HUES6 (cell line): Measurements from ENCODE around the gene JAZF1.
"Not testable (repeated sequence)": the region's sequence is repeated elsewhere in the genome, so short reads cannot be mapped to it uniquely, and the experiment has no call there.

ENCODE experiments used
- H3K27ac ChIP-seq: 2 replicates; pipeline ENCODE4 v1.7.0; 2013; ENCODE audit warnings: low read depth, mild to moderate bottlenecking, low read length, inconsistent platforms
- H3K27me3 ChIP-seq: 2 replicates; pipeline ENCODE4 v1.6.1; 2013; ENCODE audit warnings: low read length; ENCODE audit not compliant: control insufficient read depth, insufficient read depth
- H3K36me3 ChIP-seq: 2 replicates; pipeline ENCODE4 v1.6.1; 2013; ENCODE audit warnings: low read length; ENCODE audit not compliant: control insufficient read depth, insufficient read depth
- H3K4me1 ChIP-seq: 2 replicates; pipeline ENCODE4 v1.6.1; 2013; ENCODE audit warnings: low read length; ENCODE audit not compliant: control insufficient read depth, insufficient read depth
- H3K4me3 ChIP-seq: 2 replicates; pipeline ENCODE4 v1.5.1; 2013; ENCODE audit warnings: low read depth, low read length
- H3K9ac ChIP-seq: one replicate; pipeline ENCODE4 v1.6.1; 2013; ENCODE audit warnings: mild to moderate bottlenecking, low read length
- H3K9me3 ChIP-seq: 2 replicates; pipeline ENCODE4 v1.6.1; 2013; ENCODE audit warnings: low read depth, low read length; ENCODE audit not compliant: control insufficient read depth, insufficient read depth

JAZF1 gene

DNA sequence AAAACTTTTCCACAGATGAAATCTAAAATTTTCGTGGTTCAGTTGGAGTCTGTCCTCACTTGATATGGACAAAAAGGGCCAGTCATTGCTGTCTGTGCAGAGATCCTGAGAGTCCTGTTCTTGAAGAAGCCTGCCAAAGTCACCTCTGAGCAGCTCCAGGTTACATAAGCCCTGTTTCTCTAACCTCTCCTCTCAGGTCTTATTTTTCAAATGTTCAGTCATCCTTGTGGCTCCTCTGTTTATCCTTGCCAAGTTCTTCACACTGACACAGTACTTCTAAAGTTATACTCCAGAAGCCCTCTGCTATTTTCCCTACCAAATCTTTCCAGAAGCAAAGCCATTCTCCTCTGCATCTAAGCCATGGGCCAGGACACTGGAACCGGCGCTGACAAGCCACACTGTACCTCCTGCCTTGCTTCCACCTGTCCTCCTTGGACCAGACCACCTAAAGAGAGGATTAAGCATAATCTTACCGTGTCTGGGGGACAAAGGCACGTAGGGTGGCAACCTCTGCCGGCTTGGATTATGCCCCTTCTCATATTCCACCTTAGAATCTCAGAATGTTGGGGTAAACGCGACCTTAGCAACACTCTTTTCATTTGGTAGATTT is 161.6 kb downstream of the JAZF1 start:
- H3K27me3 ChIP-seq: no peaks in the 10 kb centered on the region
- peaks cover 17% of the 10 kb centered on the region for H3K9me3 ChIP-seq
- no peak overlapping the region for H3K27ac ChIP-seq
- peaks cover 3% of the 10 kb centered on the region; the same call in 1 of the 2 replicates for H3K36me3 ChIP-seq
- H3K4me3 ChIP-seq: no peak overlapping the region
- H3K9ac ChIP-seq: no peak overlapping the region
- peaks cover 5% of the 10 kb centered on the region for H3K4me1 ChIP-seq

DNA sequence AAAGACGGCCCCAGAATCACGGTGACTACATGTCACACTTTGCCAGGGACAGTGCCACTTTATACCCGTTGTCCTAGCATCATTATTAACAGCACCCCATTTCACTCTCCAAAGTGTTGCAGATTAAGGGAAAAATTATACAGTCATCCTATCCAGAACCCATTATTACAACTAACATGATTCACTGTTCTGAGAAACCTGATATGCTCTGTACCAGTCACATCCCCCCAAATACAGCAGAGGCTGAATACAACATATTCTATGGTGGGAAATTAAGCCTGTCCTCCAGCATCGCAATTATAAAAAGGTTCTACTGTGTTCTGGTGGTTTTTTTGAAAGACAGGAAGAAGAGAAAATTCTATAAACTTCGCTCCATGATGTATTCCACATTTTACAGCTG is 162.1 kb downstream of the JAZF1 start:
- Histone ChIP-seq H3K36me3 (peaks cover 3% of the 10 kb centered on the region; the same call in 1 of the 2 replicates), H3K4me3 (no peak overlapping the region), H3K9me3 (peaks cover 17% of the 10 kb centered on the region), H3K4me1 (peaks cover 5% of the 10 kb centered on the region), H3K9ac (no peak overlapping the region), H3K27ac (no peak overlapping the region), H3K27me3 (no peaks in the 10 kb centered on the region)

DNA sequence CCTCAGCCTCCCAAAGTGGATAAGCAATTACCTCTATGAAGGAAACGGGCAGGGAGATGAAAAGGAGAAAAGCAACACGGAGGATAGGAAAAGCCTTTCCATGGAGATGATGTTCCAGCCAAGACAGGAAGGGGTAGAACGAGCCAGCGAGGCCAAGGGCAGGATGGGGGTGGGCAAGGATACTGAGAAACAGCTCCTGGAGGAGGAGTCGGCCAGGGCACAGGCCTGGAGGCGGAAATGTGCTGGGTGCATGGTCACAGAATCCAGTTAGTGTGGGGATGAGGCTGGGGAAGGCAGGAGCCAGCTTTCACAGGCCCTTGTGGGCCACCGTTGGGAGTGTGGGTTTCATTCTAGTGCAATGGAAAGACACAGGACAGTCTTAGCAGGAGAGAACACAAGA is 162.6 kb downstream of the JAZF1 start:
- H3K36me3 ChIP-seq: peaks cover 3% of the 10 kb centered on the region; the same call in 1 of the 2 replicates
- no peak overlapping the region for H3K9ac ChIP-seq
- H3K4me1 ChIP-seq: peaks cover 5% of the 10 kb centered on the region
- H3K27ac ChIP-seq: no peak overlapping the region
- no peak overlapping the region for H3K4me3 ChIP-seq
- peaks cover 17% of the 10 kb centered on the region for H3K9me3 ChIP-seq
- H3K27me3 ChIP-seq: no peaks in the 10 kb centered on the region

DNA sequence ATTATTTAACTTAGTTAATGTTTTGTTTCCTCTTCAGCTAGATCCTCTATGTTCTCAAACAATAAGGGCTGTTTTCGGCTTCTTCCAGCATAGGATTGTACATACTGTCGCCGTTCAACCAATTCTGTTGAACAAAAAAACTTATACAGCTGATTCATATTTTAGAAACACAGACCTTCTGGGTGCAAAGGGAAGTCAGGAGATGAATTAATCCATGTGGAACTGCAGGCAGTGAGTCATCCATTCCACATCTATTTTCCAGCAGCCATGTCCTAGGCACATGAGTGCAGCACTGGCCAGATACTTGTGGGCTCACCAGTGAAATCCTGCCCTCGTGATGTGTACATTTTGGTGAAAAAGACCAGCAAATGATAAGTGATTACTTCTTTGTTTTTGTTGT is 163.2 kb downstream of the JAZF1 start:
- no peak overlapping the region for H3K9ac ChIP-seq
- peaks cover 17% of the 10 kb centered on the region for H3K9me3 ChIP-seq
- no peak overlapping the region for H3K4me3 ChIP-seq
- H3K27me3 ChIP-seq: no peaks in the 10 kb centered on the region
- H3K4me1 ChIP-seq: peaks cover 5% of the 10 kb centered on the region
- no peak overlapping the region for H3K27ac ChIP-seq
- peaks cover 3% of the 10 kb centered on the region; the same call in 1 of the 2 replicates for H3K36me3 ChIP-seq

DNA sequence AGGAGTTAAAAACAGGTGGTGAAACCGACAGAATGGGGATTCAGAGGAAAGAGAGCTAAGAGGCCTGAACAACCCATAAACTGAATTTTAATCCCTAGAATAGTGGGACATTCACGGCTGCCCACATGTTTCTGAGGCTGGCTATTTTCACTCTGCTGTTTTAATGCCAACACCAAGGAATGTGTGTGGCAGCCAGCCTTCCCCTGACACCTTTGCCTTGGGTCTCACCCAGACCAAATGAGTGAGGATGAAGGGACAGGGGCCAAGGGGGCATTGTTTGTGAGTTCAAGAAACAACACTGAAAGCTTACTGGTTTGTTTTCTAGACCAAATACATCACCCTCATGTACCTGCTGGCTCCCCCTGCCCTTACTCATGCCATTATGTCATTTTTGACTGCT is 164.3 kb downstream of the JAZF1 start:
- Histone ChIP-seq H3K27ac (no peak overlapping the region), H3K27me3 (no peaks in the 10 kb centered on the region), H3K36me3 (peaks cover 3% of the 10 kb centered on the region; the same call in 1 of the 2 replicates), H3K4me3 (no peak overlapping the region), H3K4me1 (peaks cover 5% of the 10 kb centered on the region), H3K9me3 (peaks cover 17% of the 10 kb centered on the region), H3K9ac (no peak overlapping the region)

DNA sequence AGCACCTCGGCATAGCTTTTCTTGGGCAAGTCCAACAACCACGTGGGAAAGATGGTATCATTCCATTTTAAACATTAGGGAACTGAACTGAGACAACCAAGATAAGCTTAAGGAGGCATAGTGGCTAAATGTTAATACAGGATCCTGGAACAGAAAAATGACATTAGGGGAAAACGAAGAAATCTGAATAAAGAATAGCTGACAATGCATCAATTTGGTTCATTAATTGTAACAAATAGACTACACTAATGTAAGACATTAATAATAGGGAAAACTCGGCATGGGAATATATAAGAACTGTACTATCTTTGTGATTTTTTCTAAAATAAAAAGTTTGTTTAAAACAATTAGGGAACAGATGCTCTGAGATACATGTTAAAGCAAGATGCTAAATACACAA is 165.4 kb downstream of the JAZF1 start:
- Histone ChIP-seq H3K9me3 (peaks cover 17% of the 10 kb centered on the region), H3K4me1 (peaks cover 3% of the 10 kb centered on the region; the same call in 1 of the 2 replicates), H3K36me3 (peaks cover 3% of the 10 kb centered on the region; the same call in 1 of the 2 replicates), H3K27ac (no peak overlapping the region), H3K9ac (no peak overlapping the region), H3K4me3 (no peak overlapping the region), H3K27me3 (no peaks in the 10 kb centered on the region)

DNA sequence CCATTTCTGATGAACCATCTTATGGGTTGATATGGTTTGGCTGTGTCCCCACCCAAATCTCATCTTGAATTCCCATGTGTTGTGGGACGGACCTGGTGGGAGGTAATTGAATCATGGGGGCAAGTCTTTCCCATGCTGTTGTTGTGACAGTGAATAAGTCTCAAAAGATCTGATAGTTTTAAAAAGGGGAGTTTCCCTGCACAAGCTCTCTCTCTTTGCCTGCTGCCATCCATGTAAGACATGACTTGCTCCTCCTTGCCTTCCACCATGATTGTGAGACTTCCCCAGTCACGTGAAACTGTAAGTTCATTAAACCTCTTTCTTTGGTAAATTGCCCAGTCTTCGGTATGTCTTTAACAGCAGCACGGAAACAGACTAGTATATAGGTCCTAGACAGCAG is 166.3 kb downstream of the JAZF1 start:
- not testable (repeated sequence) for H3K4me1 ChIP-seq, H3K4me3 ChIP-seq, H3K27me3 ChIP-seq, H3K27ac ChIP-seq, H3K9ac ChIP-seq, H3K36me3 ChIP-seq
- H3K9me3 ChIP-seq: peaks cover 17% of the 10 kb centered on the region

DNA sequence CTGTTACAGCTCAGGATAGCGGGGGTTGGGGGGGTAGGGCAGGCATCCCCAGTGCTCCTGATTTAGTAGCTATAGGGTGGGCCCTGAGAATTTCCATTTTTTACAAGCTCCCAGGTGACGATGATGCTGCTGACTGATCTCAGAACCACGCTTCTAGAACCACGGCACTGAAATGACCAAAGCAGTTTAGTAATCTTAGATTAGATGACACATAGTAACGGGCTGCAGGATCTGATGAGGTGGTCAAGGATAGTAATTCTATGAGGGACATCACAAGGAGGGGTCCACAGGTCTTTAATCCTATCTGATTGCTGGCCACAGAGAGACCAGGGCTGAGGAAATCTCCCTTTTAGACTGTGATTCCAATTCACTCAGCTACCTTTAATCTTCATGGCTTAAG is 167.2 kb downstream of the JAZF1 start:
- Histone ChIP-seq H3K27me3 (no peaks in the 10 kb centered on the region), H3K27ac (no peak overlapping the region), H3K4me1 (peaks cover 3% of the 10 kb centered on the region; the same call in 1 of the 2 replicates), H3K9ac (no peak overlapping the region), H3K36me3 (peaks cover 3% of the 10 kb centered on the region; the same call in 1 of the 2 replicates), H3K4me3 (no peak overlapping the region), H3K9me3 (peaks cover 17% of the 10 kb centered on the region)

DNA sequence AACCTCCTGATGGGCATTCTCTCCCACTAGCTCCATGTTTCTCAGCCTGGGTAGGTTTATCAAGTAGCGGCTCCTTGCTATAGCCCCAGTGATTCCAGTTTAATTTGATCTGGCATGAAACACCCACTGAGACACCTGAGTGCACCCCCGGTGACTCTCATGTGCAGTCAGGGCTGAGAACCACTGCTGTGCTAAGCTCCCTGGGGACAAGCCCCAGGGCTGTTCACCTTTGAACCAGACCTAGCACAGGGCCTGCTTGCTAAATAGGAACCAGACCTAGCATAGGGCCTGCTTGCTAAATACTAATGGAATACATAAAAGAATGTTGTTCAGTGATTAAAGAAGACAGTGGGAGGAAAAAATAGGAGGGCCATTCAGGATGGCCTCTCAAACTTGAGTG is 167.6 kb downstream of the JAZF1 start:
- H3K9ac ChIP-seq: no peak overlapping the region
- H3K9me3 ChIP-seq: peaks cover 17% of the 10 kb centered on the region
- no peak overlapping the region for H3K4me3 ChIP-seq
- no peak overlapping the region for H3K27ac ChIP-seq
- peaks cover 3% of the 10 kb centered on the region; the same call in 1 of the 2 replicates for H3K36me3 ChIP-seq
- peaks cover 2% of the 10 kb centered on the region; the same call in 1 of the 2 replicates for H3K4me1 ChIP-seq
- H3K27me3 ChIP-seq: no peaks in the 10 kb centered on the region

DNA sequence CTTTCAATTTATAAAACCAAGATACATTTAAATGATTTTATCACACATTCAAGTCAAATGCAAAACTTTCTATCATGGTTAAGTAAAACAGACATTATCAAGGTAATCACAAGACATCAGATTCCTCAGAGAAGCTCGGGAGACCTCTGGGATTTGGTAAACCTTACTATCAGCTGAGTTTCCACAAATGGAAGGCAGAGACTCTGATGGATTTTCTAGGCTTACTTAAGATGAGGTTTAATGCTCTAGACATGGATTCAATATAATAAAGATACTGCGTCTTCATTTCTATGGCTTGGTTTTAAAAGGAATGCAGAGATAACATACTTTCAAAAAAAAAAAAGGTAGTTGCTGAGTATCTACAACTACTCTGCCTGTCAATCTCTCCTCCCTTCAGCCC is 171.7 kb downstream of the JAZF1 start:
- Histone ChIP-seq H3K27me3 (no peaks in the 10 kb centered on the region), H3K36me3 (no peaks in the 10 kb centered on the region), H3K9ac (no peak overlapping the region), H3K27ac (no peak overlapping the region), H3K4me3 (no peak overlapping the region), H3K9me3 (no peaks in the 10 kb centered on the region; the same call in 1 of the 2 replicates), H3K4me1 (peaks cover 4% of the 10 kb centered on the region; the same call in 1 of the 2 replicates)

DNA sequence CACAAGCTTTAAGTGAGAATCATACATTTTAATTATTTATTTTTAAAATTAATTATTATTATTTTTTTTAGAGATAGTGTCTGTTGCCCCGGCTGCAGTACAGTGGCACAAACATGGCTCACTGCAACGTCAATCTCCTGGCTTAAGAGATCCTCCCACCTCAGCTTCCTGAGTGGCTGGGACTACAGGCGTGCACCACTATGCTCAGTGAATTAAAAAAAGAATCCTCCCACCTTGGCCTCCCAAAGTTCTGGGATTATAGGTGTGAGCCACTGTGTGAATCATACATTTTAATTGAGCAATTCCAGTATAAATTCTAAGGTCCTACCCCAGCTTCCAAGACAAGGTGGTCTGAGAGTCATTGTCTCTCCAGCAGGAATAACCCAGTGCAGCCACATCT is 172.4 kb downstream of the JAZF1 start:
- H3K27me3 ChIP-seq: no peaks in the 10 kb centered on the region
- H3K9me3 ChIP-seq: no peaks in the 10 kb centered on the region
- H3K36me3 ChIP-seq: no peaks in the 10 kb centered on the region
- H3K9ac ChIP-seq: no peak overlapping the region
- H3K4me3 ChIP-seq: no peak overlapping the region
- H3K27ac ChIP-seq: no peak overlapping the region
- peaks cover 4% of the 10 kb centered on the region; the same call in 1 of the 2 replicates for H3K4me1 ChIP-seq
